Right lobe of liver (tissue), 4 donors: ENCODE measurements around the gene TLN1.

Experiments
- CTCF ChIP-seq, 4 donors: fragments of 200-600 bp in 3 of 4; fragments of 450-650 bp in 1 of 4; IDR thresholded peaks; one replicate each; pipeline versions ENCODE4 v1.5.1 to v1.8.0; 2016 to 2022; ENCODE audit warnings: antibody characterized with exemption in 4 of 4, mild to moderate bottlenecking in 2 of 4
- POLR2A ChIP-seq: fragments of 450-650 bp; IDR thresholded peaks from one replicate; pipeline ENCODE4 v1.6.1; 2017; ENCODE audit warnings: antibody characterized with exemption, mild to moderate bottlenecking
- donor health status: DM: no; HTN: no; CAD: no.
- donor health status: DM: no; HTN: no; CAD: no.
- donor health status: DM: no; HTN: yes; CAD: no.

DNA sequence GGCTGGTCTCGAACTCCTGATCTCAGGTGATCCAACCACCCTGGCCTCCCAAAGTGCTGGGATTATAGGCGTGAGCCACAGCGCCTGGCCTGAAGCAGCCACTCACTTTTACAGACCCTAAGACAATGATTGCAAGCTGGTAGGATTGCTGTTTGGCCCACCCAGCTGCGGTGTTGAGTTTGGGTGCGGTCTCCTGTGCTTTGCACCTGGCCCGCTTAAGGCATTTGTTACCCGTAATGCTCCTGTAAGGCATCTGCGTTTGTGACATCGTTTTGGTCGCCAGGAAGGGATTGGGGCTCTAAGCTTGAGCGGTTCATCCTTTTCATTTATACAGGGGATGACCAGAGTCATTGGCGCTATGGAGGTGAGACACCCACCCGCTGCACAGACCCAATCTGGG lies 56.8 kb downstream of the TLN1 start:
- TF ChIP-seq CTCF (IDR thresholded peaks at IDR 0.05), result no peak
- no peak for TF ChIP-seq POLR2A
